ENCODE measurements around the gene FBXL16.
A peak's percentile ranks its signal among the peaks of the same experiment; 100 is the strongest.

FBXL16 gene

DNA sequence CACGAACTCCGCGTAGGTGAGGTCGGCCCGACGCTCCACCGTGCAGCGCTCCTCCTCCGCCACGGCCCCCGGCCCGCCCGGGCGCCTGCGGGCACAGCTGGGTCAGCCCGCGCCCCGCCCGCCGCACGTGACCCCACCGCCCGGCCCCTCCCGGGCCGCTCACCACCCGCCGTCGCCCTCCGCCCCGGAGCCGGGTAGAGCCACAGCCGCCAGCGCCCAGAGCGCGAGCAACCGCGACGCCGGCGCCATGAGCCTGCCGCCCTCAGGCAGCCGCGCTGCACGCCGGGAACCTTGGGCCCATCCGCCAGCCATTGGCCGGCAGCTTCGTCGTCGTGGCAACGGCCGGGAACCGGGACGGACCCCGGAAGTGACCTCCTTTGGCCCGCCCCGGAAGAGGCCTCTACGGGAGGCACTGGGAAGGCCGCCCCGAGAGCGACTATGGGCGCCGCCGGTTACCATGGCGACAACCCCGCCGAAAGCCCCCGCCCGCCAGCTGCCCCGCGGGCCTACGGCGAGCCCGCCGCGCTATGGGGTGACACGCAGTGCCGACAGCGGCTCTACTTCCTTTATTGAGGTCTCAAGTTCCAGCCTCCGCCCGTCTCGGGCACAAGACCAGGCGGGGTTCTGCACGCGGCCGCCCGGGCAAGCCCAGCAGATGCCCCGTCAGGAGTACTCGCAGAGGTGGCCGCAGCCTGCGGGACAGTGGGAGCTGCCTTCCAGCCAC lies 21.4 kb downstream of the FBXL16 start, which contains the start of gene JMJD8:
Gene JMJD8 (minus strand): TSS at position 264 of the 724 bp plus-strand sequence. CDS start 15 bp downstream, at position 249.
- H3K4me3 ChIP-seq (replicated peaks; ENCODE audit: low read depth, low read length): peak within 1 kb of the TSS; percentile 77
- no peaks in the 10 kb centered on the region for H3K27me3 ChIP-seq (replicated peaks; ENCODE audit: control insufficient read depth, insufficient read depth, low read length)
- H3K36me3 ChIP-seq (ENCODE audit: control insufficient read depth, insufficient read depth, low read length): peaks cover 37% of the 10 kb centered on the region
- TF ChIP-seq, protein P1, sequence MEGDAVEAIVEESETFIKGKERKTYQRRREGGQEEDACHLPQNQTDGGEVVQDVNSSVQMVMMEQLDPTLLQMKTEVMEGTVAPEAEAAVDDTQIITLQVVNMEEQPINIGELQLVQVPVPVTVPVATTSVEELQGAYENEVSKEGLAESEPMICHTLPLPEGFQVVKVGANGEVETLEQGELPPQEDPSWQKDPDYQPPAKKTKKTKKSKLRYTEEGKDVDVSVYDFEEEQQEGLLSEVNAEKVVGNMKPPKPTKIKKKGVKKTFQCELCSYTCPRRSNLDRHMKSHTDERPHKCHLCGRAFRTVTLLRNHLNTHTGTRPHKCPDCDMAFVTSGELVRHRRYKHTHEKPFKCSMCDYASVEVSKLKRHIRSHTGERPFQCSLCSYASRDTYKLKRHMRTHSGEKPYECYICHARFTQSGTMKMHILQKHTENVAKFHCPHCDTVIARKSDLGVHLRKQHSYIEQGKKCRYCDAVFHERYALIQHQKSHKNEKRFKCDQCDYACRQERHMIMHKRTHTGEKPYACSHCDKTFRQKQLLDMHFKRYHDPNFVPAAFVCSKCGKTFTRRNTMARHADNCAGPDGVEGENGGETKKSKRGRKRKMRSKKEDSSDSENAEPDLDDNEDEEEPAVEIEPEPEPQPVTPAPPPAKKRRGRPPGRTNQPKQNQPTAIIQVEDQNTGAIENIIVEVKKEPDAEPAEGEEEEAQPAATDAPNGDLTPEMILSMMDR (IDR thresholded peaks at IDR 0.05; ENCODE audit: insufficient read depth, low read length, poor library complexity, severe bottlenecking): no peak
- peak; percentile 97 for DNase-seq (ENCODE audit: extremely low read depth, insufficient read length)

DNA sequence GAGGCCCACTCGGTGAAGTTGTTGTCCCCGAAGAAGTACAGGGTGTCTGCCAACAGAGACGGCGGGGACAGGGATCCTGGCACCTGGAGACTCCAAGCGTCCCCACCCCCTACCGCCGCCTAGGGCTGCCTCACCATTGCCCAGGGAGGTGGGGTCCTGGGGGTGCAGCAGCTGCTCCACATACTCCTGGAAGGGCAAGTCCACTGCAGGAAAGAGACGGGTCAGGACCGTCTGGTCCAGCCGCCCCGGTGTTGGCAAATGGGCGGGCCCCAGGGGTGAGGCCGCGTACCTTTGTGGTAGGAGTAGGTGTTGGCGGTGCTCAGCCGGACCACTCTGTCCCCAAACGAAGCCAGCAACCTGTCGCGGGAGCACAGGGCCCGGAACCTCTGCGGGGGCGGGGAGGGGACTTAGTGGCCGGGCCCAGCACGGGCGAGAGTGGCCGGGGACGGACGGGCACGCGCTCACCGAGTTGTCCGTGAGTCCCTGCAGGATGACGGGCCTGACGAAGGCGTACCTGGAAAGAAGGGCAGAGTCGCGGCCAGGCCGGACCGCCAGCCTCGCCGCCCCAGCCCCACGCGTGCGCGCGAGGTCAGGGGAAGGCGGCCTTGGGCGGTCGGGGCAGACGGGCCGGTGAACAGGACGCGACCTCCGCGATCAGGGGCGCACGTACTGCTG lies 22.1 kb downstream of the FBXL16 start:
- Histone ChIP-seq H3K4me3 (replicated peaks; ENCODE audit: low read depth, low read length) (peak overlapping the region; percentile 77), H3K27me3 (replicated peaks; ENCODE audit: control insufficient read depth, insufficient read depth, low read length) (no peaks in the 10 kb centered on the region), H3K36me3 (ENCODE audit: control insufficient read depth, insufficient read depth, low read length) (peaks cover 37% of the 10 kb centered on the region)
- TF ChIP-seq, protein P1 (IDR thresholded peaks at IDR 0.05; ENCODE audit: insufficient read depth, low read length, poor library complexity, severe bottlenecking): no peak
- DNase-seq (ENCODE audit: extremely low read depth, insufficient read length): no peak

DNA sequence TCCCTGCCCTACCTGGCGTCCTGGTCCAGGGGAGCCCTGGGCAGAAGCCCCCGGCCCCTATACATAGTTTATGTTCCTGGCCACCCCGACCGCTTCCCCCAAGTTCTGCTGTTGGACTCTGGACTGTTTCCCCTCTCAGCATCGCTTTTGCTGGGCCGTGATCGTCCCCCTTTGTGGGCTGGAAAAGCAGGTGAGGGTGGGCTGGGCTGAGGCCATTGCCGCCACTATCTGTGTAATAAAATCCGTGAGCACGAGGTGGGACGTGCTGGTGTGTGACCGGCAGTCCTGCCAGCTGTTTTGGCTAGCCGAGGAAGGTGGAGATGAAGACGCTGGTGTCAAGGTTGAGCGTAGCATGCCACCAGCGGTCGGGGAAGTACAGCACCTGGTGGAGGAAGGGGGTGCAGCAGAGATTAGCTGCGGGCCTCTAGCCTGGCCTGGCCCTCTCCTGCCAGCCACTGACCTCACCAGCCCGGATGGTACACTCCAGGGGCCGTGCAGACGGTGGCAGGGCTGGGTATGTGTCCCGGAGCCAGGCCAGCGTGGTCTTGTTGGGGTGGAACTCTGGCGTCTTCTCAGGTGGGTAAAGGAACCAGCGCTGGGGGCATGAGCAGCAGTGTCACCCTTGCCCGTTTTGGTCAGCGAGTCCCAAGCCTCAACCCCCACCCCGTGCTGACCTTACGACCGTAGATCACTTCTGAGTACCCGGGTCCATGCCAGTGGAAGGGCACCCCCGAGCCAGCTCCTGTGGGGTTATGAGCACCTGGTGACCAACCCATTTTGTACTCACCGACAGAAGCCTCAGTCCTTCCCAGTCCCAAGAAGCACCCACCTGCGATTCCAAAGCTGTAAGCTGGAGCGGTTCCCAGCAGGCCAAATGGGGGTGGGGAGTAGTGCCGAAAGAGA lies 22.9 kb downstream of the FBXL16 start:
- Histone ChIP-seq H3K4me3 (replicated peaks; ENCODE audit: low read depth, low read length) (peak overlapping the region; percentile 77), H3K27me3 (replicated peaks; ENCODE audit: control insufficient read depth, insufficient read depth, low read length) (no peaks in the 10 kb centered on the region), H3K36me3 (ENCODE audit: control insufficient read depth, insufficient read depth, low read length) (peaks cover 37% of the 10 kb centered on the region)
- no peak for DNase-seq (ENCODE audit: extremely low read depth, insufficient read length)
- TF ChIP-seq, protein P1 (IDR thresholded peaks at IDR 0.05; ENCODE audit: insufficient read depth, low read length, poor library complexity, severe bottlenecking): no peak

DNA sequence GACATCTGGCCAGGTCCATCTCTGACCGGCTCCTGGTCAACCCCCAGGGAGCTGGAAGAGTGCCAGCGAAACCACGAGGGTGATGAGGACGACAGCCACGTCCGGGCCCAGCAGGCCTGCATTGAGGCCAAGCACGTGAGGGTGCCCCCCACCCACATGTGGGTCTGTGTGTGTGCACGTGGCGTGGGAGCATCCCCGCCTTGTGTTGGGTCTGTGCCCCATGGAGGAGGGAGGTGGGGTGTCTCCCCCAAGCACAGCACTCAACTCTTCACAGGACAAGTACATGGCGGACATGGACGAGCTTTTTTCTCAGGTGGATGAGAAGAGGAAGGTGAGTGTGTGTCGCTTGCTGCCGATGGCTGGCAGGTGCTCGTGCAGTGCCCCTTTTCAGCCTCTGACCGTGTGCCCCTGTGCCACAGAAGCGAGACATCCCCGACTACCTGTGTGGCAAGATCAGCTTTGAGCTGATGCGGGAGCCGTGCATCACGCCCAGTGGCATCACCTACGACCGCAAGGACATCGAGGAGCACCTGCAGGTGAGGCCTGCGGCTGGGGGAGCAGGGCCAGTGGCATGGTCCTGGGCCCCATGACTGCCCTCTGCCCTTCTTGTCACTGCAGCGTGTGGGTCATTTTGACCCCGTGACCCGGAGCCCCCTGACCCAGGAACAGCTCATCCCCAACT lies 23.7 kb downstream of the FBXL16 start:
- Histone ChIP-seq H3K27me3 (replicated peaks; ENCODE audit: control insufficient read depth, insufficient read depth, low read length) (no peaks in the 10 kb centered on the region), H3K4me3 (replicated peaks; ENCODE audit: low read depth, low read length) (peak overlapping the region; percentile 79), H3K36me3 (ENCODE audit: control insufficient read depth, insufficient read depth, low read length) (peaks cover 30% of the 10 kb centered on the region)
- no peak for DNase-seq (ENCODE audit: extremely low read depth, insufficient read length)
- TF ChIP-seq, protein P1 (IDR thresholded peaks at IDR 0.05; ENCODE audit: insufficient read depth, low read length, poor library complexity, severe bottlenecking): no peak

Data from GM06990 (cell line).